Glutamatergic neuron (in vitro differentiated cells): ENCODE measurements around the gene PRLR. TPM values are rescaled to one million over a fixed set of nuclear protein-coding genes. Genes with fewer than 3 reads are reported as not detected.

Source experiments
- DNase-seq: peaks from one replicate; pipeline ENCODE4 v3.0.0; 2022
- H3K27ac Mint-ChIP-seq: one replicate; pipeline ENCODE4 v1.8.0; 2020; ENCODE audit warnings: mild to moderate bottlenecking, mixed read lengths, inconsistent platforms; ENCODE audit not compliant: unreplicated experiment
- H3K27me3 Mint-ChIP-seq: one replicate; pipeline ENCODE4 v1.8.0; 2020; ENCODE audit warnings: mild to moderate bottlenecking, moderate library complexity, mixed read lengths, inconsistent platforms; ENCODE audit not compliant: unreplicated experiment
- H3K36me3 Mint-ChIP-seq: one replicate; pipeline ENCODE4 v1.8.0; 2020; ENCODE audit warnings: mild to moderate bottlenecking, mixed read lengths, inconsistent platforms; ENCODE audit not compliant: unreplicated experiment
- H3K4me1 Mint-ChIP-seq: one replicate; pipeline ENCODE4 v1.8.0; 2020; ENCODE audit warnings: mild to moderate bottlenecking, low read depth, mixed read lengths, inconsistent platforms; ENCODE audit not compliant: unreplicated experiment
- H3K4me3 Mint-ChIP-seq: one replicate; pipeline ENCODE4 v1.8.0; 2020; ENCODE audit warnings: mild to moderate bottlenecking, mixed read lengths, inconsistent platforms; ENCODE audit not compliant: unreplicated experiment
- H3K9me3 Mint-ChIP-seq: one replicate; pipeline ENCODE4 v1.8.0; 2020; ENCODE audit warnings: mild to moderate bottlenecking, moderate library complexity, mixed read lengths, inconsistent platforms; ENCODE audit not compliant: unreplicated experiment
- CTCF ChIP-seq: fragments of 200-600 bp; sonication (generic); IDR thresholded peaks from one replicate; pipeline ENCODE4 v1.5.0; 2021; ENCODE audit not compliant: partially characterized antibody, unreplicated experiment
- total RNA-seq: library from RNA; stranded (reverse); fragmentation: NEBNext Ultra II Directional; extraction: Animal tissue kit (Norgen Biotek cat#: 25700); gene quantifications from one replicate; pipeline ENCODE4 v1.2.1, GENCODE V29; 2021; ENCODE audit not compliant: unreplicated experiment

Gene PRLR
- total RNA-seq, 1 donor from 2014 or later: not detected

- Mint-ChIP-seq H3K4me3 (no peak overlapping the region), H3K27ac (no peak overlapping the region), H3K36me3 (no peaks in the 10 kb centered on the region), H3K4me1 (no peaks in the 10 kb centered on the region), H3K27me3 (peaks cover 1% of the 10 kb centered on the region), H3K9me3 (no peaks in the 10 kb centered on the region)
- no peak for DNase-seq
- TF ChIP-seq CTCF: no peak
These were observed 67.2 kb downstream of the PRLR start for GRCh38 chr5:35162848-35163709.

- Mint-ChIP-seq H3K4me1 (no peaks in the 10 kb centered on the region), H3K27ac (no peak overlapping the region), H3K27me3 (peaks cover 1% of the 10 kb centered on the region), H3K9me3 (no peaks in the 10 kb centered on the region), H3K36me3 (no peaks in the 10 kb centered on the region), H3K4me3 (no peak overlapping the region)
- no peak for DNase-seq
- no peak for TF ChIP-seq CTCF
These were observed 68.5 kb downstream of the PRLR start for GRCh38 chr5:35161652-35162273.

- H3K4me3 Mint-ChIP-seq: no peak overlapping the region
- no peaks in the 10 kb centered on the region for H3K9me3 Mint-ChIP-seq
- TF ChIP-seq CTCF: no peak
- DNase-seq: no peak
- no peaks in the 10 kb centered on the region for H3K4me1 Mint-ChIP-seq
- H3K27me3 Mint-ChIP-seq: peaks cover 1% of the 10 kb centered on the region
- no peaks in the 10 kb centered on the region for H3K36me3 Mint-ChIP-seq
- no peak overlapping the region for H3K27ac Mint-ChIP-seq
These were observed 69.7 kb downstream of the PRLR start for GRCh38 chr5:35160486-35161116.

GRCh38 chr5:35159370-35159742 is 70.9 kb downstream of the PRLR start:
- no peaks in the 10 kb centered on the region for H3K4me1 Mint-ChIP-seq
- H3K36me3 Mint-ChIP-seq: no peaks in the 10 kb centered on the region
- no peaks in the 10 kb centered on the region for H3K27me3 Mint-ChIP-seq
- H3K27ac Mint-ChIP-seq: no peak overlapping the region
- H3K4me3 Mint-ChIP-seq: no peak overlapping the region
- H3K9me3 Mint-ChIP-seq: peaks cover 2% of the 10 kb centered on the region
- DNase-seq: no peak
- TF ChIP-seq CTCF: no peak
